GM18499 (cell line): ENCODE results near the gene PRKACG.
A peak's percentile ranks its signal among the peaks of the same experiment; 100 is the strongest.

Source experiments
- ATAC-seq: cut with Tn5 transposase; IDR thresholded peaks from one replicate; pipeline ENCODE4 v1.9.1; 2021; ENCODE audit warnings: moderate number of reproducible peaks; ENCODE audit not compliant: insufficient read depth, unreplicated experiment

PRKACG gene

DNA sequence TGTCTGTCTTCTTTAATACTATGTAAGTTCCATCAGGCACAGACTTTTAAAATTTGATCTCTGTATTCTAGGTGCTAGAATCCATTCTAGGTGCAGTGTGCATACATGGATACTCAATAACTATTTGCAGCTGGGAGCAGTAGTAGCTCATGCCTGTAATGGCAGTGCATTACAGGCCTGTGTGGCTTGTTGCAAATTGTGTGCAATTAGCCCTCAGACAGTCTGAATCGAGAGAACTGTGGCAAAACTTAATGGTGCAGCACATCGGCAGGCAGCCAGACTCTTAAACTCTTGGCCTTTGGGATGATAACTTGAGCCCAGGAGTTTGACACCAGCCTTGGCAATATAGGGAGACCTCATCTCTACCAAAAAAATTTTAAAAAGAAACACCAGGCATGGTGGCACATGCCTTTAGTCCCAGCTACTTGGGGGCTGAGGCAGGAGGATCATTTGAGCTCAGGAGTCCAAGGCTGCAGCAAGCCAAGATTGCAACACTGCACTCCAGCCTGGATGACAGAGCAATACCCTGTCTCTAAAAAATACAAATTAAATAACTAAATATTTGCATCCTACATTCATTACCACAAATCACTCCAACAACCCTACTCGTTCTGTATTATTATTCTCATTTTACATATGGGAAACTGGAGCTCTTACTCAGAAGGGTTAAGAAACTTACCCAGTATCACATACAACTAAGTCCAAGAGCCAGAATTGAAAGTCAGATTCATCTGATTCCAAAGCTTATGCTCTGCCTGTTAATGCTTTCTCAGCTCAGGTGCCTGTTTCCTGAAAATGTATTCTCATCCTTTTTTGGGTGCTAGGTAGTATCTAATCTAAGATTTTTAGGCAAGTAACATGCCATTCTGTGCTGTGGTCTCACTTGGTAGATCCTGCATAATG is 30.1 kb downstream of the PRKACG start:
- ATAC-seq: no peak

DNA sequence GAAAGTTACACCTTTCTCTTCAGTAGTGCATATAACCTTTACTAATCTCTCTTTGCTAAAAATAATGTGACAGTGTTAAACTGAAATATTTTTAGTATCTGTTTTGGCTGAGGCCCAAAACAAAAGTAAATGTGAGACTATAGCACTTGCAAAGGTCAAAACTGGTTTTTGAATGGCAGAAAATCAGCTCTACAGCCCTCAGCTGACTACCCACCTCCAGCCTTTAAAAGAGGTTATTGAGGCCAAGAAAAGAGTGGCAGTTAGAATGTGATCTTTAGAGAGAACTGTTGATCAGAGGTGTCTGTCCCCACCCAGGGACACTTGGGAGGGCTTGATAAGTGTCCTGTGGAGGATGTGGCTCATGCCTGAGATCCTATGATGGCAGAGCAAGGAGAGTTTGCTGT is 30.9 kb downstream of the PRKACG start:
- ATAC-seq: no peak

DNA sequence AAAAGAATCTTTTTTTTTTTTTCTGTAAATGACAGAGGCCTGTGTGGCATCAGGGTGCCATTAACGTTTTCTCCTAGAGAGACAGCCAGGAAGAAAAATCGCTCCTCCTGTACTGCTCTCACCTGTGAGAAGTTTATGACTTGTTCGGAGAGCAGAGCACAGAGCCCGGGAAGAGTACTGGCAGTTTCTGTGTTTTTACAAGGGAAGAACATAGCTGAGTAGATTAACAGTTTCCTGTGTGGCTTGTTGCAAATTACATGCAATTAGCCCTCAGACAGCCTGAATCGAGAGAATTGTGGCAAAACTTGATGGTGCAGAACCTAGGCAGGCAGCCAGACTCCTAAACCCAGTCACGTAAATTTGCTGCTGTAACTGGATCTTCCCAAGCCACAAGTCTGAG is 32.1 kb downstream of the PRKACG start:
- no peak for ATAC-seq

DNA sequence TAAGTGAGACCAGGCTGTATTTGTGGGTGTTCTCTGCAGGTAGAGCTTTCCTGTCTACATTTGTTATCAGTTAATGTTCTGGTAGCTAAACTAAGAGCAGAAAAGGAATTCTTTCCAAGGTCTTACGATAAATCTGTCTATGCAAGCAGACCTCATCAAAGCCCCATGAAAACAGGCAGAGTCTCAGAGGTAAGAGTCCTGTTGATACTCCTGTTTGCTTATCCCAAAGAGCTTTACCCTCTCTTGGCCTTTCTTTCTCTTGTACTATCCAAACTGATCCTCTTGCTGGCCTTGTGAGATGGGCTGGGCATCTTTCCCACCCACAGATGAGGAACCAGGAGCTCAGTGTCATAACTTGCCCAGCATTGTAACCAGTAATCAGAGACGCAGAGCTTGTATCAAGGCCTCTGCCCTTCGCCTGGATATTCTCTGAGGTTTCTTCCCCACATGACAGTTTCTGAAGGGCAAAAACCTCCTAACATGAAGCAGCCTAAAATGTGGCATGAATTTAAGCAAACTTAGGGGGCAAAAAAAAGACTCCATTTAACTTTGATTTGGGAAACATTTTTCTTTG is 33.5 kb downstream of the PRKACG start:
- ATAC-seq: no peak

DNA sequence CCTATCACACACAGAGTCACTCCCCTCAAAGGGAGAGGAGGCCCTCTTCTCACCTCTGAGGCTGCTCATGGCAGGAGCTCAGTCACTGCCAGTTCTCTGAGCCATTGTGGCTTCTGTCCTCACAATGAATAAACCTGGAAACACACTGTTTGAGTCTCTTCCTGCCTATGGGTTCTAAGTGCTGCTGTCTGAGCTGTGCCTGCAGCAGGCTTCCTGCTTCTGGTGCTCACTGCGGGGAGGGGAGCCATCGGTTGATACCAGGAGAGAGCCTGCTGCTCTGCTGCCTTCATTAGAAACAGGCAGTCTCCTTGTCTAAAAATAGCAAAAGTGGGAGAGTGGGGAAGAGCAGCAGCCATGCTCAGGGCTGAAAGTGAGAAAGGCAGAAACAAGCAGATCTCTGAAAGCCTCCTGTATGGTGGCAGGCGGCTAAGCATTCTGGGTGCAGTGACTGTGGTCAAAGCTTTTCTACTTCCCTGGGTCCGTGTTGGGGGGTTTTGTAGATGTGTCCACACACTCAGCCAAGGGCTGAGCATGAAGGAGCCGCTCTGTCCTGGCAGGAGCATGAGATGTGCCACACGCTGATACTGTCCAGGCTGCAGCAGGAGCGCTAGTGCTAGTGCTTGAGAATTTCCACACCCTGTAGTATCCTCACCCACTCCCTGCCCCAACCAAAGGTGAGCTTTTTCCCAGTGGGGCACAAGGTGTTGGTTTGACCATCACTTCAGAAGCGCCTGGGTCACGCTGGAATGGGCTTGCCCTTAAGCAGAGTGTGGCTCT is 34.2 kb downstream of the PRKACG start:
- ATAC-seq: no peak

DNA sequence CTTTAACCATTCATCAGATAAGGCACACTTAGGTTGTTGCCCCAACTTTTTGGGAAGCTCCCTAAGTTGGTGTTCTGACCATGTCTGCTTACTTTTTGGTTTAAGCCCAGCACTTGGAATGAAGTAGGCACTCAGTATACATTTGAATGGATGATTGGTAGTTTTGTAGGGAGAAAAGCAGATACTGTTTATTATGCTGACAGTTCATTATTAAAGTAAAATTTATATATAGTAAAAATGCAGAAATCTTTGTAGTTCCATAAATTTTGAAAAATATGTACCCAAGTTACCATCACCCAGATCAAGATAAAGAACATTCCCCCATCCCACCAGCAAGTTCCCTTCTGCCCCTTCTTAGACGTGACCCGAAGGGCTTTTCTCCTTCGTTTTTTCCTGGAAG is 35.4 kb downstream of the PRKACG start:
- ATAC-seq: no peak

DNA sequence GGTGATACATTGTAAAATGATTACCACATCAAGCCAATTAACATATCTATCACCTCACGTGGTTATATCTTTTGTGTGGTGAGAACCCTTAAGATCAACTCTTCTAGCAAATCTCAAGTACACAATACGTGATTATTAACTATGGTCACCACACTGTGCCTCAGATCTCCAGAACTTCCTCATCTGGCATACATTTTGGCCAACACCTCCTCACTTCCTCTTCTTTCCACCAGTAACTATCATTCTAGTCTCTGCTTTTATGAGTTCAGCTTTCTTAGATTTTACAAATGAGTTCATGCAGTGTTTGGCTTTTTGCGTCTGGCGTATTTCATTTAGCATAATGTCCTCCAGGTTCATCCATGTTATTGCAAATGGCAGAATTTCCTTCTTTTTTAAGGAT is 35.8 kb downstream of the PRKACG start:
- ATAC-seq: no peak

DNA sequence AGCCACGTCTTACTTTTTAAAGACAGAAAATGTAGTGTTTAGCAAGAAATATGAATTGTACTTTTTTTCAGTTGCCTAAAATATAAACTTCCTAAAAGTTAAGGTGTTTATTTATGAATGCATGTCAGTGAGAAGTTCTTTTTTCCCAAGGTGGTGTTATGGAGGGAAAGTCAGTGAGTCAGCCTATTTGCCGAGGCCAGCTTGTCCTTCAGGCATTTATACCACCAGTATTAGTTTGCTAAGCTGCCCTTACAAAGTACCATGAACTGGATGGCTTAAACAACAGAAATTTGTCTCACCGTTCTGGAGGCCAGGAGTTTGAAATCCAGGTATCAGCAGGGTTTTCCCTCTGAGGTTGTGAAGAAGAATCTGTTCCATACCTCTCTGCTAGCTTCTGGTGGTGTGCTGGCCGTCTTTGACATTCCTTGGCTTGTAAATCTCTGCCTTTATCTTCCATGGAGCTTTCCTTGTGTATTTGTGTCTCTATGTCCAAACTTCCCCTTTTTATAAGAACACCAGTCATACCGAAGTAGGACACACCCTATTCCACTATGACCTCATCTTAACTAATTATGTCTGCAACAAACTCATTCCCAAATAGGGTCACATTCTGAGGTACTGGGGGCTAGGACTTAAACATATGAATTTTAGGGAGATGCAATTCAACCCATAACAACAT is 38.4 kb downstream of the PRKACG start:
- no peak for ATAC-seq

DNA sequence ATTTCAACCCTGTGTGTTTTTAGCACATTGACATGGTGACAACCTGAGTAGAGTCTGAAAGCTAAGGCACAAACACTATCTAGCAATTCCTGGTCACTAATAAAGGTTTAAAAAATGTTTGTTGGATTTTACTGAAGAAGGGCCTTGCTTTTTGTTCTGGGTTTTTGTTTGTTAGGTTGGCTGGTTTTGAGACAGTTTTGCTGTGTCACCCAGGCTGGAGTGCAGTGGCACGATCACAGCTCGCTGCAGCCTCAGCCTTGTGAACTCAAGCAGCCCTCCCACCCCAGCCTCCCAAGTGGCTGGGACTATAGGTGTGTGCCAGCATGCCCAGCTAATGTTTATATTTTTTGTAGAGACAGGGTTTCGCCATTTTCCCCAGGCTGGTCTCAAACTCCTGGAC is 39.0 kb downstream of the PRKACG start:
- no peak for ATAC-seq

DNA sequence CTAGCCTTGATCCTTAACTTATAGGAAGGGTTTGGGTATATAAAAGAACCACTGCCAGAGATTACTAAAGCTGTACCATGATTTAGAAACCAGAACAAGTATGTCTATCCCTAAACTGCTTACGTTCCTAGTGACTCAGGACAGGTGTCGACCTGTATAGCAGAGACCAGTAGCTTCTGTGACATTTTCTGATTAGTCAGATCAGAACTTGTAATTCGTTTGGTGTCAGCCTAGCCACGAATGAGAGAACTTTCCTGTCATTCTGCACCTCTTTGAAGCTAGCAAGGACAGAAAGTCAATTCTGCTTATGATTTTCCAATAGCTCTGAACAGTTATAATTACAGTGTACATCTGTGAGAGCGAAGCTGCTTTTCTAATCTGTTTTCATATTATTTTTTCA is 39.5 kb downstream of the PRKACG start:
- ATAC-seq: peak; percentile 91

DNA sequence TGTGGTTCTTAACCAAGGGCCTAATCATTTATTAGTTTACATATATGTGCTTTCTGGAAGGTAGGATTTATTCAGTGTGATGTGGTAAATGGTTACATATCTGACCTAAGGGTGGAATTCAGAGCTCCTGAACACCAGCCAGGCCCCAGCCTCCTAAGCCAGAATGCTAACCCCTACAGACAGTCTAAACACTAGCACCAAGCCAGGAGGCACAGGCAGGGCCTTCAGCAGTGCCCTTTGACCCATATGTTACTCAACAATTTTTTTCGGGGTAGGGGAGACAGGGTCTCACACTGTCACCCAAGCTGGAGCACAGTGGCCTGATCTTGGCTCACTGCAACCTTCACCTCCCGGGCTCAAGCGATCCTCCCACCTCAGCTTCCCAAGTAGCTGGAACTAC is 40.3 kb downstream of the PRKACG start:
- ATAC-seq: no peak

DNA sequence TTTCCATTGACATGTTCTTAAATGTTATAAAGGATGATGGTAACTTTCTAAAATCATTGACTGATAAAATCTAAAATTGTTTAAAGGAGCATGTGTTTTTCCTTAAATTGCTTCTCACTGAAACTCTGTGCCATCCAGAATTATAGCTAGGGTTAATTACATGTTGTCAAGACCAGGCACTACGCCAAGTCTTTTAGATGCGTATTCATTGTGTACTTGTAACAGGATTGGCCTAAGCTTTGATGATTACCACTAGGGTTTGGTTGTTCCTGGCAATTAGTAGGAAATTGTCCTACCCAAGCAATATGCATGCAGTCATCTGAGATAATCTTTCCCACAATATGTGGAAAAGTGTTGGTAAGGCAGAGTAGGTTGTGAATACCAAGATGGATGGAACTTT is 43.8 kb downstream of the PRKACG start:
- no peak for ATAC-seq

DNA sequence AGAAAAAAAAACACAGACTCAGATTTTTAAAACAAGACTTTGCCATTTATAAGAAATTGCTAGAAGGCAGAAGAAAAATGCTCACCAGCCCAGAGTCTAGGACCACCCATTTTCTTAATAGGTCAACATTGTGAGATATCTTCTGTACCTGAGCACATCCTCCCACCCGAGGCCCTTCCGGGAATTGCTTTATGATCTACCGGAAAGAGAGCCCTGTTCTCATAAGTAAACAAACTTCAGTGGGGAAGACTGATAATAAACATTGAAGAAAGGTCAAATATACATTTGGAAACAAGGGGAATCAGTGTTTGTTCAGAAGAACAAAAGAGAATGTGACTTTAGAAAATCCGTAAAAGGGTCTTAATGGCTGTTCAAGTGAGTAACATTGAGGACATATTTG is 44.4 kb downstream of the PRKACG start:
- ATAC-seq: no peak

DNA sequence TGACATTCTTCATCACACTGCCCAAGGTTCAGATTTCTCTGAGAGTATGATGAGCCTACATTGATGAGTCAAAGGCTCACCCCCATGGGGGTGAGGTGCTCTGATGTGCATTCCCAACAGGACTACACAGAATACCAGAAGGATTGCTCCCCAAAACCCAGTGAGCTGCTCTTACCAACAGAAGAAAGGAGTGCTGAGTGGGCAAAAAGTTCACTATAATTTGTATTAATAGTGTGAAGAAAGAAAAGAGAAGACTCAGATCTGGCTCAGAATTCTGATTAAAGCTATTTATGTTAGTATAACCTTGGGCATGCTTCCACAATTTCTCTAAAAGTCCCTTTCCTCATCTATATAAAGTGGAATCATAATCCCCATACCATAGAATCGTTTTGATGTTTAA is 46.1 kb downstream of the PRKACG start:
- ATAC-seq: no peak

DNA sequence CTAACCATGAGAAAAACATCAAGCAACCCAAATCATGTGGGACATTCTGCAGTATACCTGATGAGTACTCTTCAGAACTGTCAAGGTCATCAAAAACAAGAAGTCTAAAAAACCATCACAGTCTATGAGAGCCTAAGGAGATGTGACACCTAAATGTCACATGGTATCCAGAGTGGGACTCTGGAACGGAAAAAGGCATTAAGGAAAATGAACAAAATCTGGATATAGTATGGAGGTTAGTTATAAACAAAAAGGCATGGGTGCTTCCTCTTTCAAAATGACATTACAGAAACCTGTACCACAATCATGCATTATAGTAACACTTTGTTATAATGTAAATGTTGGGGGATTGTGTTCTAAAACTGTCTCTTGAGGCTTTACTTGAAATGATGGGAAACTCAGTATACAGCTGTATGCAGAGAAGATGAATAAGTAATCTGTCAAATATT is 47.4 kb downstream of the PRKACG start:
- ATAC-seq: peak; percentile 71

DNA sequence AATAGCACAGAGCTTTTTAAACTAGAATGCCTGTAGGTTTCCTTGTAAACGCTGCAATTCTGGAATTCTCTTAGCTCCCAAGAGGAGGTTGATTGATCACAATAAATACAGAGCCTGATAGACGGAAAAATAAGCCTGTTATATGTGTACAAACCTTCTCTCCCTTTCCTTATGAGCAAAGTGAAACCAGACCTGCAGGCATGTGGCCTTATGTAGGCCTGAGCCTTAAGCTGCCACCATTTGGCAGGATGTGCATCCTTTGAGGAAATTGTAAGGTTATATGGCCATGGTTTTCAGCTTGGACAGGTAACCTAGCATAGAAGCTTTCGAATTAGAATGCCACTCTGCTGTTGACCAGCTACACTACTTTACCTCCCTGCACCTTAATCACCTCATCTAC is 49.1 kb downstream of the PRKACG start:
- no peak for ATAC-seq

DNA sequence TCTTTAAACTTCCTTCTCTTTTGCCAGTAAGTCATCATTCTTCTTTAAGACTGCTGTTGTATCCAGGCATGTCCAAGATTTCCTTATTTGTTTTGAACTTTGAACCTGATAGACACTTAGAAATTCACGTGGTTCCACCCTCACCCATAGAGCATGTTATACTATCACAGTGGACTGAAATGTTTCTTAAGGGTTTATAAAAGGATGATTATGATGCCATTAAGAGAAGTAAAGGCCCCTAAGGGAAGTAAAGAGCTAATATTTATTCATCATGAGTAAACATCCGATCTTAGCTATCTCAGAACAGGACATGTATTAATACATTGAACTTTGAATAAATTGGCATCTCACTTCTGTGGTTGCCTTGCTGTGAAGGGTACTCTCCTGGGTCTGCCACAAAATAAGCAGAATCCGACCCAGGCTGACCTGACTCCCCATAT is 49.8 kb downstream of the PRKACG start:
- ATAC-seq: no peak

DNA sequence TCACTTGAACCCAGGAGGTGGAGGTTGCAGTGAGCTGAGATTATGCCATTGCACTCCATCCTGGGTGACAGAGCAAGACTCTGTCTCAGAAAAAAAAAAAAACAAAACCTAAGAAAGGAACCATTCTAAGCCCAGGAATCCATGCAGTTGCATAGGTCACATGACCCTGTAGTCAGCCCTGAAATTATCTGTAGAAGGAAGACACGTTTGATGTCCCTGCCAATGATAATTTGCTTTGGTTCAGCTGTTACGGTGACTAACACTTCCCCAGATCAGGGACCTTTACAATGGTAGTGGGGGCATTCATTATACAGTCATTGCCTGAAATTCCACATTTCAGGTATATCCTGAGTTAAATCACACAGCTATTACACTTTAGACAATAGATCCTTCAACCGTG is 50.5 kb downstream of the PRKACG start:
- ATAC-seq: no peak
